ENCODE data around the gene MACROD2.

GRCh38 chr20:16040742-16041141, 2045.4 kb downstream of the MACROD2 start:
- TF ChIP-seq POLR2A (IDR thresholded peaks at IDR 0.05) (no peak), CTCF (IDR thresholded peaks at IDR 0.05) (no peak)

Measured in uterus (tissue), 2 donors.